Measurements from ENCODE around the gene SHROOM2.

The SHROOM2 gene

GRCh38 chrX:9890681-9891091 lies 104.5 kb downstream of the SHROOM2 start:
- no peaks in the 10 kb centered on the region for H3K27me3 ChIP-seq (ENCODE audit: control insufficient read depth, insufficient read depth, low read length)
- no peaks in the 10 kb centered on the region for H3K4me1 ChIP-seq (ENCODE audit: control insufficient read depth, insufficient read depth, low read length)

GRCh38 chrX:9895225-9895912 lies 109.1 kb downstream of the SHROOM2 start:
- Histone ChIP-seq H3K36me3 (ENCODE audit: control insufficient read depth, insufficient read depth, low read length) (peaks cover 13% of the 10 kb centered on the region), H3K9ac (ENCODE audit: low read depth, low read length) (no peak overlapping the region), H3K9me3 (ENCODE audit: control insufficient read depth, insufficient read depth, low read length) (no peaks in the 10 kb centered on the region), H3K27me3 (ENCODE audit: control insufficient read depth, insufficient read depth, low read length) (no peaks in the 10 kb centered on the region), H3K4me1 (ENCODE audit: control insufficient read depth, insufficient read depth, low read length) (no peaks in the 10 kb centered on the region), H3K4me3 (ENCODE audit: low read depth, low read length) (no peak overlapping the region)

More at GRCh38 chrX:9890681-9891091, 104.5 kb downstream of the SHROOM2 start:
- Histone ChIP-seq H3K9ac (ENCODE audit: low read depth, low read length) (no peak overlapping the region), H3K4me3 (ENCODE audit: low read depth, low read length) (no peak overlapping the region), H3K36me3 (ENCODE audit: control insufficient read depth, insufficient read depth, low read length) (peaks cover 4% of the 10 kb centered on the region), H3K9me3 (ENCODE audit: control insufficient read depth, insufficient read depth, low read length) (no peaks in the 10 kb centered on the region)

GRCh38 chrX:9897761-9898161 lies 111.5 kb downstream of the SHROOM2 start:
- Histone ChIP-seq H3K4me1 (ENCODE audit: control insufficient read depth, insufficient read depth, low read length) (no peaks in the 10 kb centered on the region), H3K9me3 (ENCODE audit: control insufficient read depth, insufficient read depth, low read length) (peaks cover 4% of the 10 kb centered on the region), H3K36me3 (ENCODE audit: control insufficient read depth, insufficient read depth, low read length) (peaks cover 13% of the 10 kb centered on the region), H3K27me3 (ENCODE audit: control insufficient read depth, insufficient read depth, low read length) (no peaks in the 10 kb centered on the region), H3K4me3 (ENCODE audit: low read depth, low read length) (no peak overlapping the region), H3K9ac (ENCODE audit: low read depth, low read length) (no peak overlapping the region)

GRCh38 chrX:9899640-9900111 lies 113.4 kb downstream of the SHROOM2 start:
- no peaks in the 10 kb centered on the region for H3K4me1 ChIP-seq (ENCODE audit: control insufficient read depth, insufficient read depth, low read length)
- H3K36me3 ChIP-seq (ENCODE audit: control insufficient read depth, insufficient read depth, low read length) = peaks cover 11% of the 10 kb centered on the region
- no peaks in the 10 kb centered on the region for H3K27me3 ChIP-seq (ENCODE audit: control insufficient read depth, insufficient read depth, low read length)
- H3K4me3 ChIP-seq (ENCODE audit: low read depth, low read length) = no peak overlapping the region
- peaks cover 4% of the 10 kb centered on the region for H3K9me3 ChIP-seq (ENCODE audit: control insufficient read depth, insufficient read depth, low read length)
- H3K9ac ChIP-seq (ENCODE audit: low read depth, low read length) = no peak overlapping the region

GRCh38 chrX:9902656-9903055 lies 116.4 kb downstream of the SHROOM2 start:
- Histone ChIP-seq H3K4me3 (ENCODE audit: low read depth, low read length) (no peak overlapping the region), H3K27me3 (ENCODE audit: control insufficient read depth, insufficient read depth, low read length) (no peaks in the 10 kb centered on the region), H3K9me3 (ENCODE audit: control insufficient read depth, insufficient read depth, low read length) (peaks cover 4% of the 10 kb centered on the region), H3K4me1 (ENCODE audit: control insufficient read depth, insufficient read depth, low read length) (no peaks in the 10 kb centered on the region), H3K9ac (ENCODE audit: low read depth, low read length) (no peak overlapping the region), H3K36me3 (ENCODE audit: control insufficient read depth, insufficient read depth, low read length) (peaks cover 2% of the 10 kb centered on the region)

- Histone ChIP-seq H3K27me3 (ENCODE audit: control insufficient read depth, insufficient read depth, low read length) (no peaks in the 10 kb centered on the region), H3K4me1 (ENCODE audit: control insufficient read depth, insufficient read depth, low read length) (no peaks in the 10 kb centered on the region), H3K36me3 (ENCODE audit: control insufficient read depth, insufficient read depth, low read length) (no peaks in the 10 kb centered on the region), H3K9me3 (ENCODE audit: control insufficient read depth, insufficient read depth, low read length) (peaks cover 4% of the 10 kb centered on the region), H3K9ac (ENCODE audit: low read depth, low read length) (no peak overlapping the region), H3K4me3 (ENCODE audit: low read depth, low read length) (no peak overlapping the region)
These were observed 116.9 kb downstream of the SHROOM2 start for GRCh38 chrX:9903146-9903545.

- H3K36me3 ChIP-seq (ENCODE audit: control insufficient read depth, insufficient read depth, low read length) = no peaks in the 10 kb centered on the region
- no peak overlapping the region for H3K4me3 ChIP-seq (ENCODE audit: low read depth, low read length)
- H3K9ac ChIP-seq (ENCODE audit: low read depth, low read length) = no peak overlapping the region
- H3K27me3 ChIP-seq (ENCODE audit: control insufficient read depth, insufficient read depth, low read length) = no peaks in the 10 kb centered on the region
- H3K4me1 ChIP-seq (ENCODE audit: control insufficient read depth, insufficient read depth, low read length) = no peaks in the 10 kb centered on the region
- H3K9me3 ChIP-seq (ENCODE audit: control insufficient read depth, insufficient read depth, low read length) = peaks cover 4% of the 10 kb centered on the region
These were observed 119.1 kb downstream of the SHROOM2 start for GRCh38 chrX:9905288-9905687.

- Histone ChIP-seq H3K36me3 (ENCODE audit: control insufficient read depth, insufficient read depth, low read length) (no peaks in the 10 kb centered on the region), H3K9ac (ENCODE audit: low read depth, low read length) (no peak overlapping the region), H3K4me1 (ENCODE audit: control insufficient read depth, insufficient read depth, low read length) (no peaks in the 10 kb centered on the region), H3K4me3 (ENCODE audit: low read depth, low read length) (no peak overlapping the region), H3K9me3 (ENCODE audit: control insufficient read depth, insufficient read depth, low read length) (peaks cover 4% of the 10 kb centered on the region), H3K27me3 (ENCODE audit: control insufficient read depth, insufficient read depth, low read length) (no peaks in the 10 kb centered on the region)
These were observed 119.5 kb downstream of the SHROOM2 start for GRCh38 chrX:9905721-9906120.

- no peaks in the 10 kb centered on the region for H3K36me3 ChIP-seq (ENCODE audit: control insufficient read depth, insufficient read depth, low read length)
- H3K4me3 ChIP-seq (ENCODE audit: low read depth, low read length) = no peak overlapping the region
These were observed 120.7 kb downstream of the SHROOM2 start for GRCh38 chrX:9906919-9907318.

GRCh38 chrX:9907645-9908387 lies 121.6 kb downstream of the SHROOM2 start:
- Histone ChIP-seq H3K9me3 (ENCODE audit: control insufficient read depth, insufficient read depth, low read length) (no peaks in the 10 kb centered on the region), H3K4me3 (ENCODE audit: low read depth, low read length) (no peak overlapping the region), H3K36me3 (ENCODE audit: control insufficient read depth, insufficient read depth, low read length) (no peaks in the 10 kb centered on the region), H3K4me1 (ENCODE audit: control insufficient read depth, insufficient read depth, low read length) (no peaks in the 10 kb centered on the region), H3K27me3 (ENCODE audit: control insufficient read depth, insufficient read depth, low read length) (no peaks in the 10 kb centered on the region), H3K9ac (ENCODE audit: low read depth, low read length) (no peak overlapping the region)

More at GRCh38 chrX:9906919-9907318, 120.7 kb downstream of the SHROOM2 start:
- Histone ChIP-seq H3K9me3 (ENCODE audit: control insufficient read depth, insufficient read depth, low read length) (no peaks in the 10 kb centered on the region), H3K27me3 (ENCODE audit: control insufficient read depth, insufficient read depth, low read length) (no peaks in the 10 kb centered on the region), H3K9ac (ENCODE audit: low read depth, low read length) (no peak overlapping the region), H3K4me1 (ENCODE audit: control insufficient read depth, insufficient read depth, low read length) (no peaks in the 10 kb centered on the region)

- no peak overlapping the region for H3K4me3 ChIP-seq (ENCODE audit: low read depth, low read length)
- H3K9me3 ChIP-seq (ENCODE audit: control insufficient read depth, insufficient read depth, low read length) = no peaks in the 10 kb centered on the region
- no peaks in the 10 kb centered on the region for H3K4me1 ChIP-seq (ENCODE audit: control insufficient read depth, insufficient read depth, low read length)
- no peak overlapping the region for H3K9ac ChIP-seq (ENCODE audit: low read depth, low read length)
- H3K36me3 ChIP-seq (ENCODE audit: control insufficient read depth, insufficient read depth, low read length) = no peaks in the 10 kb centered on the region
- no peaks in the 10 kb centered on the region for H3K27me3 ChIP-seq (ENCODE audit: control insufficient read depth, insufficient read depth, low read length)
These were observed 123.0 kb downstream of the SHROOM2 start for GRCh38 chrX:9909254-9909653.

- Histone ChIP-seq H3K27me3 (ENCODE audit: control insufficient read depth, insufficient read depth, low read length) (no peaks in the 10 kb centered on the region), H3K9me3 (ENCODE audit: control insufficient read depth, insufficient read depth, low read length) (no peaks in the 10 kb centered on the region), H3K36me3 (ENCODE audit: control insufficient read depth, insufficient read depth, low read length) (no peaks in the 10 kb centered on the region), H3K9ac (ENCODE audit: low read depth, low read length) (no peak overlapping the region), H3K4me3 (ENCODE audit: low read depth, low read length) (no peak overlapping the region), H3K4me1 (ENCODE audit: control insufficient read depth, insufficient read depth, low read length) (no peaks in the 10 kb centered on the region)
These were observed 125.3 kb downstream of the SHROOM2 start for GRCh38 chrX:9911487-9911886.

Data from iPS-15b (cell line).